ENCODE data around the gene LTA4H.

- TF ChIP-seq EZH2phosphoT487 (IDR thresholded peaks at IDR 0.05; ENCODE audit: borderline replicate concordance) (no peak), CTCF (conservative IDR thresholded peaks at IDR 0.05; ENCODE audit: low read length) (no peak)
These were observed 5.1 kb upstream of the LTA4H start for GRCh38 chr12:96040305-96041133.

Data from Loucy (cell line).